KBM-7 (cell line): Measurements from ENCODE around the gene KCNQ1OT1.
"Not testable (repeated sequence)": the region's sequence is repeated elsewhere in the genome, so short reads cannot be mapped to it uniquely, and the experiment has no call there.

Experiments used
- DNase-seq: peaks from one replicate; pipeline ENCODE4 v3.0.0-alpha.2; 2015
- in situ Hi-C: fragments of 300-500 bp; cut with MboI; formaldehyde crosslinking; loops from 2 replicates; pipeline ENCODE4 v1.14.3; 2020; ENCODE audit warnings: low sequenced_read_pairs, low pct_unique_long_range_greater_than_20kb, mixed read lengths

The KCNQ1OT1 gene

GRCh38 chr11:2649400-2649799, 50.4 kb downstream of the KCNQ1OT1 start:
- no peak for DNase-seq
- in situ Hi-C loops = no loop called here

GRCh38 chr11:2647953-2648352, 51.8 kb downstream of the KCNQ1OT1 start:
- in situ Hi-C loops = no loop called here
- no peak for DNase-seq

- DNase-seq = no peak
- in situ Hi-C loops = no loop called here
These were observed 52.6 kb downstream of the KCNQ1OT1 start for GRCh38 chr11:2647167-2647566.

GRCh38 chr11:2645779-2646118, 54.0 kb downstream of the KCNQ1OT1 start:
- in situ Hi-C loops = no loop called here
- DNase-seq = no peak

- no peak for DNase-seq
- in situ Hi-C loops = no loop called here
These were observed 54.7 kb downstream of the KCNQ1OT1 start for GRCh38 chr11:2644844-2645778.

- in situ Hi-C loops = no loop called here
- DNase-seq = no peak
These were observed 56.0 kb downstream of the KCNQ1OT1 start for GRCh38 chr11:2643746-2644145.

GRCh38 chr11:2641623-2642022, 58.2 kb downstream of the KCNQ1OT1 start:
- no peak for DNase-seq
- in situ Hi-C loops = no loop called here

- in situ Hi-C loops, DNase-seq: not testable (repeated sequence)
These were observed 60.0 kb downstream of the KCNQ1OT1 start for GRCh38 chr11:2639763-2640162.

- in situ Hi-C loops = no loop called here
- DNase-seq = no peak
These were observed 68.6 kb downstream of the KCNQ1OT1 start for GRCh38 chr11:2631161-2631560.

GRCh38 chr11:2630679-2631078, 69.1 kb downstream of the KCNQ1OT1 start:
- in situ Hi-C loops = no loop called here
- no peak for DNase-seq

GRCh38 chr11:2625183-2625582, 74.6 kb downstream of the KCNQ1OT1 start:
- DNase-seq = no peak
- in situ Hi-C loops = no loop called here

- in situ Hi-C loops = no loop called here
- DNase-seq = no peak
These were observed 77.9 kb downstream of the KCNQ1OT1 start for GRCh38 chr11:2621894-2622293.

- no peak for DNase-seq
- in situ Hi-C loops = no loop called here
These were observed 86.8 kb downstream of the KCNQ1OT1 start for GRCh38 chr11:2612884-2613571.

GRCh38 chr11:2609345-2609744, 90.4 kb downstream of the KCNQ1OT1 start:
- in situ Hi-C loops = no loop called here
- DNase-seq = no peak

GRCh38 chr11:2599561-2600189, 100.1 kb downstream of the KCNQ1OT1 start:
- no peak for DNase-seq
- in situ Hi-C loops = no loop called here

GRCh38 chr11:2595204-2595603, 104.6 kb downstream of the KCNQ1OT1 start:
- in situ Hi-C loops = no loop called here
- DNase-seq = no peak

GRCh38 chr11:2594267-2594666, 105.5 kb downstream of the KCNQ1OT1 start:
- in situ Hi-C loops = no loop called here
- no peak for DNase-seq

- DNase-seq = no peak
- in situ Hi-C loops = no loop called here
These were observed 106.3 kb downstream of the KCNQ1OT1 start for GRCh38 chr11:2593393-2593950.

- in situ Hi-C loops = no loop called here
- no peak for DNase-seq
These were observed 107.0 kb downstream of the KCNQ1OT1 start for GRCh38 chr11:2592559-2593392.
